Mucosa of rectum (tissue), 2 donors: ENCODE results near the gene SLC25A28.
"Not testable (repeated sequence)": the region's sequence is repeated elsewhere in the genome, so short reads cannot be mapped to it uniquely, and the experiment has no call there.

Experiments used
- H3K27ac ChIP-seq, 2 donors: one replicate each; pipeline ENCODE4 v1.7.0; 2013; ENCODE audit warnings: inconsistent platforms in 2 of 2, low read depth in 2 of 2, low read length in 2 of 2
- H3K27me3 ChIP-seq, 2 donors: one replicate each; pipeline ENCODE4 v1.7.0; 2013; ENCODE audit warnings: low read length in 2 of 2; ENCODE audit not compliant: control insufficient read depth in 2 of 2, insufficient read depth in 2 of 2
- H3K36me3 ChIP-seq, 2 donors: one replicate each; pipeline ENCODE4 v1.7.0; 2013; ENCODE audit warnings: low read length in 2 of 2; ENCODE audit not compliant: control insufficient read depth in 2 of 2, insufficient read depth in 2 of 2
- H3K4me1 ChIP-seq, 2 donors: one replicate each; pipeline ENCODE4 v1.7.0; 2013; ENCODE audit warnings: low read length in 2 of 2, mild to moderate bottlenecking in 1 of 2; ENCODE audit not compliant: control insufficient read depth in 2 of 2, insufficient read depth in 2 of 2
- H3K4me3 ChIP-seq, 2 donors: one replicate each; pipeline ENCODE4 v1.7.0; 2013; ENCODE audit warnings: low read length in 2 of 2
- H3K9ac ChIP-seq, 2 donors: one replicate each; pipeline ENCODE4 v1.7.0; 2013; ENCODE audit warnings: low read length in 2 of 2, low read depth in 1 of 2, mild to moderate bottlenecking in 1 of 2
- H3K9me3 ChIP-seq, 2 donors: one replicate each; pipeline ENCODE4 v1.7.0; 2013; ENCODE audit warnings: low read length in 2 of 2; ENCODE audit not compliant: control insufficient read depth in 2 of 2
- donor health status: healthy.
- donor health status: Normal muscosa, but diverticular disease.

SLC25A28 gene

GRCh38 chr10:99611326-99611725 is 8.9 kb downstream of the SLC25A28 start:
- H3K27me3 ChIP-seq = no peaks in the 10 kb centered on the region
- H3K36me3 ChIP-seq = peaks cover 27 to 38% of the 10 kb centered on the region in 2 donors
- no peaks in the 10 kb centered on the region for H3K4me1 ChIP-seq
- H3K9me3 ChIP-seq = no peaks in the 10 kb centered on the region
- no peak overlapping the region for H3K27ac ChIP-seq
- no peak overlapping the region for H3K4me3 ChIP-seq
- no peak overlapping the region for H3K9ac ChIP-seq

- peaks cover 27 to 33% of the 10 kb centered on the region in 2 donors for H3K36me3 ChIP-seq
- no peak overlapping the region for H3K27ac ChIP-seq
Observed at GRCh38 chr10:99610221-99610620, 10.0 kb downstream of the SLC25A28 start.

DNA sequence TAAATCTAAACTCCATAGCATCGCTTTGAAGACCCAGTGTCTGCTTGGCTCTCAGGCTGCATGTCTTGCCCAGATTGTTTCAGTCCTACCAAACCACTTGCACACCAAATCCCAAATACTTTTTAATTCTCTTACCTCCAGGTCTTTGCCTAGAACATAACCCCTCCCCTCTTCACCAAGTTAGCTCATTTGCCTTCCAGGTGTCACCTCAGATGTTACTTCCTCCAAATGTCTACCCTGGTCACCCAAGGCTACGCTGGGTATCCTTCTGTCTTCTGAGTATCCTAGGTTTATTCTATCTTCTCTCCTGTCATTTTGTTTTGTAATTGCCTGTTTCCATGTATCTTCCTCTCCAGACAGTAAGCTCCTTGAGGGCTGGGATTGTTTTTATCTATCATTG is 11.1 kb downstream of the SLC25A28 start:
- no peaks in the 10 kb centered on the region for H3K27me3 ChIP-seq
- no peak overlapping the region for H3K4me3 ChIP-seq
- H3K9me3 ChIP-seq = no peaks in the 10 kb centered on the region
- no peaks in the 10 kb centered on the region for H3K4me1 ChIP-seq
- H3K36me3 ChIP-seq = peaks cover 27 to 32% of the 10 kb centered on the region in 2 donors
- no peak overlapping the region for H3K27ac ChIP-seq
- no peak overlapping the region for H3K9ac ChIP-seq

More at GRCh38 chr10:99610221-99610620, 10.0 kb downstream of the SLC25A28 start:
- no peak overlapping the region for H3K9ac ChIP-seq
- no peak overlapping the region for H3K4me3 ChIP-seq
- no peaks in the 10 kb centered on the region for H3K27me3 ChIP-seq
- no peaks in the 10 kb centered on the region for H3K9me3 ChIP-seq
- no peaks in the 10 kb centered on the region for H3K4me1 ChIP-seq

DNA sequence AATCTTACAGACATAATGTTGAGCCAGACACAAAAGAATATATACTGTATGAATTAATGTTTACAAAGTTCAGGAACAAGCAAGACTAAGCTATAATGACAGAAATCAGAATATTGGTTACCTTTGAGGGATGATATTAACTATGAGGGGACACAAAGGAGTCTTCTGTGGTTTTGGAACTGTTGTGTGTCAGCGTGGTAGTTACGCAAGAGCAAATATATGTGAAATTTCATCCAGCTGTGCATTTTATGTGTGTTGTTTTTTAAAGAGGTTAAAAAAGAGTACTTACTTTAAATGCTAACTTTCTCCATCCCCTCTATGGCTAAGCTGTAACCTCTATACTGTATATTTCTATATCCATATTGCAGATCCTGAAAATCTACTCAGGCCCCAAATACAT is 14.9 kb downstream of the SLC25A28 start:
- Histone ChIP-seq H3K4me1 (no peaks in the 10 kb centered on the region), H3K9me3 (no peaks in the 10 kb centered on the region), H3K27ac (no peak overlapping the region), H3K36me3 (peaks cover 5 to 7% of the 10 kb centered on the region in 2 donors), H3K27me3 (no peaks in the 10 kb centered on the region), H3K4me3 (no peak overlapping the region), H3K9ac (no peak overlapping the region)

GRCh38 chr10:99604862-99605261 is 15.4 kb downstream of the SLC25A28 start:
- H3K4me1 ChIP-seq = no peaks in the 10 kb centered on the region
- H3K9ac ChIP-seq = no peak overlapping the region
- H3K36me3 ChIP-seq = peaks cover 0 to 3% of the 10 kb centered on the region in 2 donors
- H3K27me3 ChIP-seq = no peaks in the 10 kb centered on the region
- H3K9me3 ChIP-seq = no peaks in the 10 kb centered on the region
- H3K27ac ChIP-seq = no peak overlapping the region
- H3K4me3 ChIP-seq = no peak overlapping the region

GRCh38 chr10:99598781-99599509 is 21.3 kb downstream of the SLC25A28 start:
- no peak overlapping the region for H3K4me3 ChIP-seq
- peaks cover 11 to 21% of the 10 kb centered on the region in 2 donors for H3K4me1 ChIP-seq
- no peaks in the 10 kb centered on the region for H3K27me3 ChIP-seq

DNA sequence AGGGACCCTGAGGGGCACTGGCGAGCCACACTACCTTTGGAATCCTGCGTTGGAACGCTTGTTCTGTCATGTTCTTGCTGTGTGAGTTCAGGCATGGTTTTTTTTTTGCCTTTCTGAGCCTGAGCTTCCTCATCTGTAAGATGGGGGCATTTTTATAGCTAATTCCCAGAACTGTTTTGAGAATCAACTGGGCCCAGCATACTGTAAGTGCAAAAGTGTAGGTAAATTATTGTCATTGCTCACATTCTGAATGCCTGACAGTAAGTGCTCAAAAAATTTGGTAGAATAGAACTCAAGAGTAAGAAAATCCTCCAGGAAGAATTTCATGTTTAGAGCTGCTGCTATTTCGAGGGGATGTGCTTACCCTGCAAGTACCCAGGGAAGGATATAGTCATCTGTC is 22.2 kb downstream of the SLC25A28 start:
- no peak overlapping the region for H3K27ac ChIP-seq
- no peaks in the 10 kb centered on the region for H3K27me3 ChIP-seq
- peaks cover 13 to 25% of the 10 kb centered on the region in 2 donors for H3K4me1 ChIP-seq
- no peaks in the 10 kb centered on the region for H3K9me3 ChIP-seq
- no peak overlapping the region for H3K4me3 ChIP-seq
- H3K36me3 ChIP-seq = no peaks in the 10 kb centered on the region
- no peak overlapping the region for H3K9ac ChIP-seq

More at GRCh38 chr10:99598781-99599509, 21.3 kb downstream of the SLC25A28 start:
- no peaks in the 10 kb centered on the region for H3K9me3 ChIP-seq
- no peak overlapping the region for H3K9ac ChIP-seq
- no peaks in the 10 kb centered on the region for H3K36me3 ChIP-seq
- H3K27ac ChIP-seq = no peak overlapping the region

DNA sequence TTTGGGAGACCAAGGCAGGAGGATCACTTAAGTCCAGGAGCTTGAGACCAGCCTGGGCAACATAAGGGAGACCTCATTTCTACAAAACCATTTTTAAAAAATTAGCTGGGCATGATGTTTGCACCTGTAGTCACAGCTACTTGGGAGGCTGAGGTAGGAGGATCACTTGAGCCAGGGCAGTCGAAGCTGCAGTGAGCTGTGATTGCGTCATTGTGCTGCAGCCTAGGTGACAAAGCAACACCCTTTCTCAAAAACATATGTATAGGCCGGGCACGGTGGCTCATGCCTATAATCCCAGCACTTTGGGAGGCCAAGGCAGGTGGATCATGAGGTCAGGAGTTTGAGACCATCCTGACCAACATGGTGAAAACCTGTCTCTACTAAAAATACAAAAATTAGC is 23.5 kb downstream of the SLC25A28 start:
- not testable (repeated sequence) for H3K4me3 ChIP-seq, H3K36me3 ChIP-seq, H3K9me3 ChIP-seq, H3K27me3 ChIP-seq, H3K9ac ChIP-seq
- Histone ChIP-seq H3K27ac (peak overlapping the region; percentile 80 to 85), H3K4me1 (peaks cover 13 to 25% of the 10 kb centered on the region in 2 donors)

GRCh38 chr10:99595770-99596465 is 24.3 kb downstream of the SLC25A28 start:
- peak overlapping the region in 1 of 2 donors; percentile 33 for H3K4me3 ChIP-seq
- no peaks in the 10 kb centered on the region for H3K36me3 ChIP-seq
- peak overlapping the region in 1 of 2 donors; percentile 45 for H3K9ac ChIP-seq
- no peaks in the 10 kb centered on the region for H3K27me3 ChIP-seq
- no peaks in the 10 kb centered on the region for H3K9me3 ChIP-seq
- H3K4me1 ChIP-seq = peaks cover 13 to 28% of the 10 kb centered on the region in 2 donors
- peak overlapping the region; percentile 80 to 85 for H3K27ac ChIP-seq

DNA sequence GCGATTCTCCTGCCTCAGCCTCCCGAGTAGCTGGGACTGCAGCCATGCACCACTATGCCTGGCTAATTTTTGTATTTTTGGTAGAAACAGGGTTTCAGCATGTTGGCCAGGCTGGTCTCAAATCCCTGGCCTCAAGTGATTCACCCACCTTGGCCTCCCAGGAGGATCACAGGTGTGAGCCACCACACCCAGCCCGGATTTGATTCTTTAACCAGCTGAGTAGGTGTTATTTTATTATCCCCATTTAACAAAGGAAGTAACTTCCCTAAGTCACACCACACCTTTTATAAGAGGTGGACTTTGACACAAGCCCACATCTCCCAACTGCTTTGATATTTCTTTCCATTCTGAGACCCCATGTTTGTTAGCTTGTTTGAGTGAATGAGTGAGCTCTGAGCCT is 25.0 kb downstream of the SLC25A28 start:
- Histone ChIP-seq H3K9me3 (no peaks in the 10 kb centered on the region), H3K27ac (peak overlapping the region; percentile 80 to 85), H3K9ac (peak overlapping the region in 1 of 2 donors; percentile 45), H3K27me3 (no peaks in the 10 kb centered on the region), H3K36me3 (no peaks in the 10 kb centered on the region), H3K4me1 (peaks cover 13 to 35% of the 10 kb centered on the region in 2 donors), H3K4me3 (peak overlapping the region in 1 of 2 donors; percentile 33)
